MM.1S (cell line): Measurements from ENCODE around the gene MBP.

Experiments used
- EZH2 ChIP-seq: fragments of 300-600 bp; sonication (generic); optimal IDR thresholded peaks from 2 replicates; pipeline ENCODE3; 2017; ENCODE audit warnings: low read depth, mild to moderate bottlenecking, antibody characterized with exemption, low read length, mixed read lengths
- TF ChIP-seq, protein P1 (sequence below): fragments of 300-600 bp; sonication (generic); IDR thresholded peaks from 2 replicates; pipeline ENCODE4 v1.5.1; 2016; ENCODE audit warnings: antibody characterized with exemption, low read length, mixed read lengths

GRCh38 chr18:77077941-77078689 is 54.5 kb downstream of the MBP start:
- TF ChIP-seq, protein P1, sequence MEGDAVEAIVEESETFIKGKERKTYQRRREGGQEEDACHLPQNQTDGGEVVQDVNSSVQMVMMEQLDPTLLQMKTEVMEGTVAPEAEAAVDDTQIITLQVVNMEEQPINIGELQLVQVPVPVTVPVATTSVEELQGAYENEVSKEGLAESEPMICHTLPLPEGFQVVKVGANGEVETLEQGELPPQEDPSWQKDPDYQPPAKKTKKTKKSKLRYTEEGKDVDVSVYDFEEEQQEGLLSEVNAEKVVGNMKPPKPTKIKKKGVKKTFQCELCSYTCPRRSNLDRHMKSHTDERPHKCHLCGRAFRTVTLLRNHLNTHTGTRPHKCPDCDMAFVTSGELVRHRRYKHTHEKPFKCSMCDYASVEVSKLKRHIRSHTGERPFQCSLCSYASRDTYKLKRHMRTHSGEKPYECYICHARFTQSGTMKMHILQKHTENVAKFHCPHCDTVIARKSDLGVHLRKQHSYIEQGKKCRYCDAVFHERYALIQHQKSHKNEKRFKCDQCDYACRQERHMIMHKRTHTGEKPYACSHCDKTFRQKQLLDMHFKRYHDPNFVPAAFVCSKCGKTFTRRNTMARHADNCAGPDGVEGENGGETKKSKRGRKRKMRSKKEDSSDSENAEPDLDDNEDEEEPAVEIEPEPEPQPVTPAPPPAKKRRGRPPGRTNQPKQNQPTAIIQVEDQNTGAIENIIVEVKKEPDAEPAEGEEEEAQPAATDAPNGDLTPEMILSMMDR: no peak
- no peak for TF ChIP-seq EZH2
